AG04450 (cell line): Measurements from ENCODE around the gene KCNMA1. TPM values are rescaled to one million over a fixed set of nuclear protein-coding genes. Genes with fewer than 3 reads are reported as not detected.

Source experiments
- CTCF ChIA-PET: fragments of 300-600, 350-600 bp; formaldehyde crosslinking; extraction: SDS; loops from one replicate; lab custom pipeline; 2022; ENCODE audit warnings: antibody characterized with exemption, inconsistent platforms; lab: Charles Lee
- POLR2A ChIA-PET: fragments of 350-600 bp; formaldehyde crosslinking; extraction: SDS; loops from one replicate; lab custom pipeline; 2021; ENCODE audit warnings: antibody characterized with exemption, inconsistent platforms; lab: Yijun Ruan, JAX
- DNase-seq: peaks from one replicate; pipeline ENCODE4 v3.0.0-alpha.2; 2011; ENCODE audit warnings: low read depth, low spot score
- H3K27ac ChIP-seq: one replicate; pipeline ENCODE4 v1.5.1; 2012; ENCODE audit warnings: low read depth, low read length, control low read depth
- H3K27me3 ChIP-seq: one replicate; pipeline ENCODE4 v1.6.0; 2012; ENCODE audit warnings: low read length; ENCODE audit not compliant: control insufficient read depth, insufficient read depth
- H3K4me3 ChIP-seq: 2 replicates; pipeline ENCODE4 v1.5.1; 2011; ENCODE audit warnings: mild to moderate bottlenecking, low read depth, low read length, control low read depth
- H3K9me3 ChIP-seq: 2 replicates; pipeline ENCODE4 v1.5.1; 2012; ENCODE audit warnings: low read length; ENCODE audit not compliant: control insufficient read depth, insufficient read depth
- polyA plus RNA-seq: library from polyadenylated mRNA; depleted of rRNA; stranded (reverse); fragments of >200 nt; gene quantifications from 2 replicates; pipeline ENCODE4 v1.2.3, GENCODE V29; 2011
- TF ChIP-seq, protein P1 (sequence below): IDR thresholded peaks from 2 replicates; pipeline ENCODE4 v1.5.1; 2011; ENCODE audit warnings: low read depth, low read length, control low read depth, inconsistent platforms

The KCNMA1 gene
- polyA plus RNA-seq, 1 experiment = 58.8 TPM

DNA sequence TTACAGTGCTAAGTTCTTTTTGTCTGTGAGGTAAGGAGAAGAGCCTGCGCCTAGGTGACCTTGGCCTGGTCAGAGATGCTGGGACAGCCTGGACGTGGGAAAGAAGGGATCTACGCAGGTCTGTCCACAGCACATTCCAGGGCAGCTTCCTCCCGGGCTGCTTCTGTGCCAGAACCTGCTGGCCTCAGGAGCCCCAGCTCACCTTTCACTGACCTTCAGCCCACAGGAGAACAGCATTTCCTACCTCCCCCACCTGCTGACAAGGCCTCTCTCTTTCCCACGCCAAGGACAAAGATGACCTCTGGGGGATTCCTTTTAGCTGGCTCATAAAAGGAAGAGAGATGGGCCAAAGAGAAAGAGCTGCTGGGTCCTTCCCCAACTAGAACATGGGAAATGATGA lies 260.6 kb downstream of the KCNMA1 start:
- no peak overlapping the region for H3K27ac ChIP-seq
- CTCF ChIA-PET = interaction anchor here (0.7 to 1.1 kb wide), 2 partner anchors 21 to 211 kb away, joined by 3 read pairs; no protein-coding TSS in a partner anchor
- TF ChIP-seq, protein P1, sequence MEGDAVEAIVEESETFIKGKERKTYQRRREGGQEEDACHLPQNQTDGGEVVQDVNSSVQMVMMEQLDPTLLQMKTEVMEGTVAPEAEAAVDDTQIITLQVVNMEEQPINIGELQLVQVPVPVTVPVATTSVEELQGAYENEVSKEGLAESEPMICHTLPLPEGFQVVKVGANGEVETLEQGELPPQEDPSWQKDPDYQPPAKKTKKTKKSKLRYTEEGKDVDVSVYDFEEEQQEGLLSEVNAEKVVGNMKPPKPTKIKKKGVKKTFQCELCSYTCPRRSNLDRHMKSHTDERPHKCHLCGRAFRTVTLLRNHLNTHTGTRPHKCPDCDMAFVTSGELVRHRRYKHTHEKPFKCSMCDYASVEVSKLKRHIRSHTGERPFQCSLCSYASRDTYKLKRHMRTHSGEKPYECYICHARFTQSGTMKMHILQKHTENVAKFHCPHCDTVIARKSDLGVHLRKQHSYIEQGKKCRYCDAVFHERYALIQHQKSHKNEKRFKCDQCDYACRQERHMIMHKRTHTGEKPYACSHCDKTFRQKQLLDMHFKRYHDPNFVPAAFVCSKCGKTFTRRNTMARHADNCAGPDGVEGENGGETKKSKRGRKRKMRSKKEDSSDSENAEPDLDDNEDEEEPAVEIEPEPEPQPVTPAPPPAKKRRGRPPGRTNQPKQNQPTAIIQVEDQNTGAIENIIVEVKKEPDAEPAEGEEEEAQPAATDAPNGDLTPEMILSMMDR = no peak
- POLR2A ChIA-PET = no interaction called here
- DNase-seq = no peak
- H3K9me3 ChIP-seq = no peaks in the 10 kb centered on the region
- no peaks in the 10 kb centered on the region for H3K27me3 ChIP-seq
- no peak overlapping the region for H3K4me3 ChIP-seq

- no peaks in the 10 kb centered on the region for H3K27me3 ChIP-seq
- ChIA-PET CTCF (interaction anchor here (1.5 to 1.7 kb wide), 2 partner anchors 18 to 267 kb away, joined by 5 to 8 read pairs; no protein-coding TSS in a partner anchor), POLR2A (interaction anchor here (0.8 kb wide), 1 partner anchor 18 kb away, joined by 3 read pairs; no protein-coding TSS in a partner anchor)
- H3K27ac ChIP-seq = peak overlapping the region; percentile 68
- no peak overlapping the region for H3K4me3 ChIP-seq
- TF ChIP-seq, protein P1 = no peak
- H3K9me3 ChIP-seq = no peaks in the 10 kb centered on the region
- DNase-seq = peak; percentile 53
Observed at GRCh38 chr10:77374189-77374656, 263.4 kb downstream of the KCNMA1 start.

DNA sequence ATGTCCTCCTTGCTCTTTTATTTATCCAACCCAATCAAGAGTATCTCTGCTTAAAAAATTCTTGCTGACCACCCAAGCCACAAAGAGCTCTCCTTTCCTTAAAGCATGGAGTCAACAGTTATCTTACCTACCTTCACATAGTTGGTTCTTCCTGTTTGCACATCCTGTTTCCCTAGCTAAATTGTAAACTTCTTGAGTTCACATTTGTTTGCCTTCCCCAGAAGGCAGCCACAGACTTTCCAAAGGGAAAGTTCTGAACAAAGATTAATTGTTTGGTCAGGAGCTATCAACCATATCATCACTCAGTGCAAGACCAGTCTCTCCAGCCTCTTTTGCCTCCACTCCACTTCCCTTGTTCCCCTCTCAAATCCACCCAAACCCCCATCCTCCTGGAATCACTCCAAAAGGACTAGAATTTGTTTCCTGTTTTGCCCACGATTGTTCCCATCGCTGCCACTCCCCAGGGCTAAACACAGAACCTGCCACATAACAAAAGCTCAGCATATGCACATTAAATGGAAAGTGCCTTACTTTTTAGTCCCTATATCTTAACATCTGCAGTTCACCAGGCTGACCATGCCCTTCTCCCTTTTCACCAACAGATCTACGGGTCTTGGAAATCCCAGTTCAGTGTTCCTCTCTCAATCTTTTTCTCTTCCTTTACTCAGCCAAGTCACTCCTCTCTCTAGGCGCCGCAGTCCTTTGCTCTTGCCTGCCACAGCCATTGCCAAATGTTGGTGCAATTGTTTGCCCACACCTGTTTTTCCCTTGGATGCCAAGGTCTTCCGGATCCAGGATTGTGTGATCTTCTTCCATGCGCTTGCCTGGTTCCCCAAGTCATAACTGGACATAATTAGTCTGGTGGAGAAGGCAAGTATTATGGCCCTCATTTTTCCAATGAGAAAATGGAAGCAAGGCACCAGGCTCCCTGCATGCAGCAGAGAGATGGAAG lies 265.5 kb downstream of the KCNMA1 start:
- H3K9me3 ChIP-seq = no peaks in the 10 kb centered on the region
- no peak overlapping the region for H3K4me3 ChIP-seq
- H3K27ac ChIP-seq = no peak overlapping the region
- TF ChIP-seq, protein P1 = no peak
- ChIA-PET POLR2A (no interaction called here), CTCF (interaction anchor here (0.6 to 1.7 kb wide), 4 partner anchors 20 to 220 kb away, joined by 3 to 7 read pairs (median 3); no protein-coding TSS in a partner anchor)
- H3K27me3 ChIP-seq = no peaks in the 10 kb centered on the region
- DNase-seq = no peak

GRCh38 chr10:77371421-77371820 lies 266.2 kb downstream of the KCNMA1 start:
- CTCF ChIA-PET = interaction anchor here (0.6 to 1.7 kb wide), 3 partner anchors 197 to 220 kb away, joined by 3 to 7 read pairs (median 3); no protein-coding TSS in a partner anchor
- Histone ChIP-seq H3K4me3 (no peak overlapping the region), H3K27ac (no peak overlapping the region), H3K27me3 (no peaks in the 10 kb centered on the region), H3K9me3 (no peaks in the 10 kb centered on the region)
- POLR2A ChIA-PET = no interaction called here
- TF ChIP-seq, protein P1 = no peak
- no peak for DNase-seq
